SK-N-SH treated with all-trans-retinoic acid at 6 μM for 48 hours (cell line): Measurements from ENCODE around the gene SEMA3D.

ENCODE experiments used
- BACH2 ChIP-seq: fragments of 250-450 bp; sonication (Bioruptor Pico); IDR thresholded peaks from 2 replicates; pipeline ENCODE4 v1.9.0; 2021; ENCODE audit warnings: mild to moderate bottlenecking, borderline replicate concordance
- CREB5 ChIP-seq: fragments of 250-450 bp; sonication (Bioruptor Pico); IDR thresholded peaks from 2 replicates; pipeline ENCODE4 v1.5.1; 2020; ENCODE audit warnings: low read depth, mild to moderate bottlenecking, moderate library complexity
- CSDC2 ChIP-seq: fragments of 250-450 bp; sonication (Bioruptor Pico); IDR thresholded peaks from 2 replicates; pipeline ENCODE4 v1.5.0; 2020; ENCODE audit warnings: mild to moderate bottlenecking, moderate library complexity
- ESRRG ChIP-seq: fragments of 250-450 bp; sonication (Bioruptor Pico); IDR thresholded peaks from 2 replicates; pipeline ENCODE4 v1.6.1; 2021; ENCODE audit warnings: mild to moderate bottlenecking
- GLIS3 ChIP-seq: fragments of 250-450 bp; sonication (Bioruptor Pico); IDR thresholded peaks from 2 replicates; pipeline ENCODE4 v1.5.0; 2020; ENCODE audit warnings: mild to moderate bottlenecking, moderate library complexity
- ISL1 ChIP-seq: fragments of 250-450 bp; sonication (Bioruptor Pico); IDR thresholded peaks from 2 replicates; pipeline ENCODE4 v2.1.2; 2022; ENCODE audit warnings: mild to moderate bottlenecking, moderate library complexity
- OSR1 ChIP-seq: fragments of 250-450 bp; sonication (Bioruptor Pico); IDR thresholded peaks from 2 replicates; pipeline ENCODE4 v1.8.0; 2022; ENCODE audit warnings: moderate library complexity, mild to moderate bottlenecking, inconsistent platforms
- RARB ChIP-seq: fragments of 250-450 bp; sonication (Bioruptor Pico); IDR thresholded peaks from 2 replicates; pipeline ENCODE4 v1.8.0; 2021; ENCODE audit warnings: mild to moderate bottlenecking, moderate library complexity
- SNAI2 ChIP-seq: fragments of 250-450 bp; sonication (Bioruptor Pico); IDR thresholded peaks from 2 replicates; pipeline ENCODE4 v1.5.0; 2020; ENCODE audit warnings: mild to moderate bottlenecking, moderate library complexity
- TCF4 ChIP-seq: fragments of 250-450 bp; sonication (Bioruptor Pico); IDR thresholded peaks from 2 replicates; pipeline ENCODE4 v1.8.0; 2021; ENCODE audit warnings: mild to moderate bottlenecking, moderate library complexity, borderline replicate concordance
- ZFP30 ChIP-seq: fragments of 450-650 bp; formaldehyde crosslinking; IDR thresholded peaks from 2 replicates; pipeline ENCODE4 v1.5.0; 2022; ENCODE audit warnings: mild to moderate bottlenecking, moderate library complexity
- ZNF70 ChIP-seq: fragments of 450-650 bp; formaldehyde crosslinking; IDR thresholded peaks from 2 replicates; pipeline ENCODE4 v1.5.0; 2020; ENCODE audit warnings: mild to moderate bottlenecking, moderate library complexity
- ZNF8 ChIP-seq: fragments of 450-650 bp; formaldehyde crosslinking; IDR thresholded peaks from 2 replicates; pipeline ENCODE4 v1.5.0; 2020; ENCODE audit warnings: mild to moderate bottlenecking, moderate library complexity
- TF ChIP-seq, protein P1 (sequence below): fragments of 250-450 bp; sonication (Bioruptor Pico); IDR thresholded peaks from 2 replicates; pipeline ENCODE4 v1.8.0; 2020; ENCODE audit warnings: mild to moderate bottlenecking, moderate library complexity, borderline replicate concordance

DNA sequence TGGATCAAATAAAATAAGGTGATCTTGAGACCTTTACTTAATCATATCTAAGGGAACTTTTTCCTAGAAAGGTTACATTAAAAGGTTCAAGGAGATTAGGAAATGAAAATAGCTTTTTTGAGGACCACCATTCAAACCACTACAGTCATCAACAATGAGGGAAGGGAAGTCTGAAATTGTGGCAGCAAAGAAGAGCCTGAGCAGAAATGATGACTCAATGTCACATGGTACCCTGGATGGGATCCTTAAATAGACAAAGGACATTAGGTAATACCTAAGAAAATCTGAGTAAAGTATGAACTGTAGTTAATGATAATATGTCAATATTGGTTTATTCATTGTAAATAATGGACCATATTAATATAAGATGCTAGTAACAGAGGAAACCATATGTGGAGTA, 236.0 kb downstream of the SEMA3D start:
- TF ChIP-seq GLIS3 (no peak), ISL1 (CRISPR knock-in tag) (no peak), RARB (no peak), ZNF70 (CRISPR knock-in tag) (no peak), OSR1 (CRISPR knock-in tag) (no peak), SNAI2 (no peak), ZNF8 (CRISPR knock-in tag) (no peak), BACH2 (CRISPR knock-in tag) (no peak), ZFP30 (CRISPR knock-in tag) (no peak), CREB5 (CRISPR knock-in tag) (no peak), CSDC2 (no peak), TCF4 (CRISPR knock-in tag) (no peak), ESRRG (CRISPR knock-in tag) (no peak)
- TF ChIP-seq, protein P1, sequence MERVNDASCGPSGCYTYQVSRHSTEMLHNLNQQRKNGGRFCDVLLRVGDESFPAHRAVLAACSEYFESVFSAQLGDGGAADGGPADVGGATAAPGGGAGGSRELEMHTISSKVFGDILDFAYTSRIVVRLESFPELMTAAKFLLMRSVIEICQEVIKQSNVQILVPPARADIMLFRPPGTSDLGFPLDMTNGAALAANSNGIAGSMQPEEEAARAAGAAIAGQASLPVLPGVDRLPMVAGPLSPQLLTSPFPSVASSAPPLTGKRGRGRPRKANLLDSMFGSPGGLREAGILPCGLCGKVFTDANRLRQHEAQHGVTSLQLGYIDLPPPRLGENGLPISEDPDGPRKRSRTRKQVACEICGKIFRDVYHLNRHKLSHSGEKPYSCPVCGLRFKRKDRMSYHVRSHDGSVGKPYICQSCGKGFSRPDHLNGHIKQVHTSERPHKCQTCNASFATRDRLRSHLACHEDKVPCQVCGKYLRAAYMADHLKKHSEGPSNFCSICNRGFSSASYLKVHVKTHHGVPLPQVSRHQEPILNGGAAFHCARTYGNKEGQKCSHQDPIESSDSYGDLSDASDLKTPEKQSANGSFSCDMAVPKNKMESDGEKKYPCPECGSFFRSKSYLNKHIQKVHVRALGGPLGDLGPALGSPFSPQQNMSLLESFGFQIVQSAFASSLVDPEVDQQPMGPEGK: no peak
